Spinal cord (tissue), 10 donors: Measurements from ENCODE around the gene SLC4A8. TPM values are rescaled to one million over a fixed set of nuclear protein-coding genes. Genes with fewer than 3 reads are reported as not detected.

ENCODE experiments used
- DNase-seq, 6 donors: peaks; one replicate each; pipeline versions ENCODE4 v3.0.0 to v3.0.0-alpha.2; 2013 to 2015; ENCODE audit warnings: low spot score in 6 of 6, low read depth in 4 of 6
- H3K27ac ChIP-seq: one replicate; pipeline ENCODE4 v1.5.1; 2013; ENCODE audit warnings: low read depth, low read length, control low read depth
- H3K27me3 ChIP-seq: one replicate; pipeline ENCODE4 v1.6.1; 2013; ENCODE audit warnings: low read length; ENCODE audit not compliant: control insufficient read depth, insufficient read depth
- H3K36me3 ChIP-seq: one replicate; pipeline ENCODE4 v1.6.1; 2013; ENCODE audit warnings: low read length; ENCODE audit not compliant: control insufficient read depth, insufficient read depth
- H3K4me1 ChIP-seq: one replicate; pipeline ENCODE4 v1.6.1; 2013; ENCODE audit warnings: low read length; ENCODE audit not compliant: control insufficient read depth, insufficient read depth
- H3K4me3 ChIP-seq: one replicate; pipeline ENCODE4 v1.5.1; 2013; ENCODE audit warnings: low read depth, low read length, control low read depth
- H3K9me3 ChIP-seq: one replicate; pipeline ENCODE4 v1.6.1; 2013; ENCODE audit warnings: low read length; ENCODE audit not compliant: control insufficient read depth, insufficient read depth
- WGBS: methylation state at CpG from one replicate; pipeline ENCODE4 v1.1.5; 2013; ENCODE audit warnings: missing lambda C conversion rate; ENCODE audit not compliant: insufficient coverage; 5-methylcytosine and 5-hydroxymethylcytosine counted together
- polyA plus RNA-seq, 2 donors: library from polyadenylated mRNA; unstranded; fragments of 120-200 nt; gene quantifications; one replicate each; pipeline ENCODE4 v1.2.1, GENCODE V29; 2013; ENCODE audit not compliant: insufficient read length in 2 of 2
- total RNA-seq, 2 donors: library from RNA; depleted of rRNA in 1 of 2; stranded (reverse); fragments of 120-200 nt in 1 of 2; fragments of >200 nt in 1 of 2; gene quantifications; one replicate each; pipeline versions ENCODE4 v1.2.3 to v1.2.4, GENCODE V29; 2013 to 2014
- donor health status: healthy.

Gene SLC4A8
- total and polyA plus RNA-seq, 4 donors, result 10.9 to 30.0 (median 20.9) TPM

DNA sequence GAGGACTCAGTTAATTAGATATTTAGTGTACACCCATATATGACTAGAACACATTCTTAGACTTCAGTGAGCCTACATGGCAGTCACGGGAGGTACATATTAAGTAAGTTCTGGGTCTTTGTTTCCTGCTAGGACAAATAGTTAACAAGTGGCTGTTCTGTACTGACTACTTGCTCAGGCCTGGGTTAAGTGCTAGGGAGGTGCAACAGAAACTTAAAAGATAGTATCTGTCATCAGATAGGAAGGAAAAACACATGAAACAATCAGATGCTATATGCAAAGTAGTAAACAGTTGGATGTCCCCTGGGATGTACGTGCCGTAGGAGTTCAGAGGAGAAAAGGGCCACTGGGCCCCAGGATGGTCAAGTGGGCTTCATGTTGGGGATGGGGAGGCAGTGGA, 59.5 kb downstream of the SLC4A8 start:
- 83% methylated on average over 2 of the region's 3 CpGs for WGBS

DNA sequence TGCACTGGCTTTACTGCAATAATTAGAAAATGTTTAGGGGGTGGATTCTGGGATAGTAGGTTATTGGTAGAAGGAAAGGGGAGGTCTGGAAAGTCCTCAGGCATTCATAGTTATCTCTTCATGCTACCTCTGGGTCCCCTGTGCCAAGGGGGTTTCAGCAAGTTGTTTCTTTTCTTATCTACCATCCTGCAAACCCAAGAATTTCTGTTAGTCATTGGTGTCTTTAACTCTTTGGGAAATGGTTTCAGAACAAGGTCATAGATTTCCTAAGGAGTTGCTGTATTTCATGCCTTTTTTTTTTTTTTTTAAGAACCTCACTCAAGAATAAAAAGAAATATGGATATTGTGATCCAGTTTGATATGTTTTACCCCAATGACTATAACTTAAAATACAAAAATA, 63.6 kb downstream of the SLC4A8 start:
- Histone ChIP-seq H3K4me1 (no peaks in the 10 kb centered on the region), H3K27me3 (no peaks in the 10 kb centered on the region), H3K9me3 (no peaks in the 10 kb centered on the region), H3K4me3 (no peak overlapping the region), H3K36me3 (peaks cover 2% of the 10 kb centered on the region), H3K27ac (no peak overlapping the region)
- no peak for DNase-seq

More for the DNA sequence above, 59.5 kb downstream of the SLC4A8 start:
- no peak for DNase-seq
- H3K4me1 ChIP-seq, result no peaks in the 10 kb centered on the region
- no peak overlapping the region for H3K4me3 ChIP-seq
- no peaks in the 10 kb centered on the region for H3K36me3 ChIP-seq
- no peaks in the 10 kb centered on the region for H3K27me3 ChIP-seq
- no peak overlapping the region for H3K27ac ChIP-seq
- H3K9me3 ChIP-seq, result no peaks in the 10 kb centered on the region

DNA sequence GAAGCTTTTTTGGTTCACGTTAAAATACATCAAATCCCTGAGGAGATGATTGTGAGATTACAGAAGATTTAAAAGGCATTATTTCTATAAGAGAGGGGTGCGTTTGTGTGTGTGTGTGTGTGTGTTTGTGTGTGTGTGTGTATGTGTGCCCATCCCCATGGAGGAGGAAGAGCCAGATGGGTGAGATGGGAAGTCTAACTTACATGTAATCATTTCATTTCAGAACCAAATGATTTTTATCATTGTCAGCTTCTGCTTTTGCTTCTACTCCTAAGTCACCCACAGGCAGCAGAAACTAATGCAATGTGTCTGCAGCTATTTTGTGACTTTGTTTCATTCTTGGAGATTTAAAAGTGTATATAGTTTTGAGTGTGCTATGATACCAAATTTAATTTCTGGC, 68.7 kb downstream of the SLC4A8 start:
- WGBS, result 100% methylated on average over 1 of the region's 2 CpGs
- Histone ChIP-seq H3K27me3 (no peaks in the 10 kb centered on the region), H3K9me3 (no peaks in the 10 kb centered on the region), H3K36me3 (peaks cover 12% of the 10 kb centered on the region), H3K4me3 (no peak overlapping the region), H3K4me1 (no peaks in the 10 kb centered on the region), H3K27ac (no peak overlapping the region)
- no peak for DNase-seq

DNA sequence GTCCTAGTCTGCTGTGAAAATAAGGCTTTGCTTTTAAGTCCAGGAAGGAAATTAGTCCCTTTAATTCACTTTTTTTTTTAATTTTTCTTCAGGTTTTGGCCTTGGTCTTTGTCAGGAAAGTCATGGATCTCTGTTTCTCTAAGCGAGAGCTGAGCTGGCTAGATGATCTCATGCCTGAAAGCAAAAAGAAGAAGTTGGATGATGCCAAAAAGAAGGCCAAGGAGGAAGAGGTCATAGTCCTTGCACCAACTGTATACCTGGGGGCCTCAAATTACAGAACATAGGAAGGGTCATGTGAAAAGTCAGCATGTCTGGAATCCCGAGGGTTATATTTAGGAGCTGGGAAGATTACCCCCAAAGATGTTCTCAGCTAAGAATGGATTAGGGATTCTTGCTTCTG, 72.3 kb downstream of the SLC4A8 start:
- Histone ChIP-seq H3K36me3 (peaks cover 17% of the 10 kb centered on the region), H3K4me3 (no peak overlapping the region), H3K9me3 (no peaks in the 10 kb centered on the region), H3K27ac (no peak overlapping the region), H3K27me3 (no peaks in the 10 kb centered on the region), H3K4me1 (no peaks in the 10 kb centered on the region)
- WGBS, result 88% methylated on average over 1 of the region's 2 CpGs
- no peak for DNase-seq

DNA sequence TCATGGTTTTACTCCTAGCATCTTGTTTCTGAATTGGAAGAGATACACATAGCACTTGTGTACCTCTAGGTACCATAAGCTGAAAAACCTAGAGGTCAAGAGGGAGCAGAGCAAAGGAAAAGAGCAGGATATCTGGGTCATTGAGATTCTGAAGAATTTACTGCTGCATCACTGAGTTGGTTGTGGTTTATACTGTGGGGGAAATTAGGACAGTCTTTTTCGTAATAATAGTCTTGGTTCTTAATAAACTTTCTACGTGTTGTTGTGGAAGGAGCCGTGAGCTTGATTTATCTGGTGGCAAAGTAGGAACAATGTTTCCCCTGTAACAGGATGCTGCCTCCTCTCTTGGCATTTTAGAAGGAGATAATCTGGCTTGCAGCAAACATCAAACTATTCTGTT, 80.2 kb downstream of the SLC4A8 start:
- Histone ChIP-seq H3K27me3 (no peaks in the 10 kb centered on the region), H3K9me3 (no peaks in the 10 kb centered on the region), H3K27ac (no peak overlapping the region), H3K4me3 (no peak overlapping the region), H3K36me3 (peaks cover 13% of the 10 kb centered on the region), H3K4me1 (no peaks in the 10 kb centered on the region)
- 61% methylated on average over 3 of the region's 3 CpGs for WGBS
- DNase-seq, result no peak

DNA sequence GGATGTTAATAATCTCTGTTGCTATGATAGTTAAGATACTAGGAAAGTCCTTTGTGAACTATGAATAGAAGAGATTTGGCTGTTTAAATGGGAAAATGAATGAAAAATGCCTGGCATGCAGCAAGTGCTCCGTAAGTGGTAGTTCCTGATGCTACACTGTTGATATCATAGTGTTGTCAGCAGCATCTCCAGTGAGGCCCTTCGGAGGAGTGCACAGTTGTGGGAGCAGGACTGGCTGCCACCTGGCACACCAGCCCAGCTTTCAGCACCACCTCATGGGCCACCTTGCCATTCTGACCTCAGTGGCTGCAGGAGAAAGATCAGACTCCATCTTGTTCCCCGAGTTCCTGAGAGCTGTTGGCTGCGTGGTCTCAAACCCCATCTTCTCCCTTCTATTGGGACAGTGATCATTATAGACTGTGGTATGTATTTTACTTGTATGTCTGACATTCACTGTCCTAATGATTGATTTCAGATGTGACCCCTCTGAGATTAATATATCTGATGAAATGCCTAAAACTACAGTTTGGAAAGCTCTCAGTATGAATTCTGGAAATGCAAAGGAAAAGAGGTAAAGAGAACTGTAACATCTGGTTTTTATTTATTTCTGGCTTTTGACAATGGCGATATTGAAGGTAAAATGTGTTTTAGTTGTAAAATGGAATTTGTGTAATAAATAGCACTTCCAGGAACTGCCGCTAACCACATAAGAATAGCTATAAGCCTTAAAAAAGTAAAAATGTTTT, 80.9 kb downstream of the SLC4A8 start:
- Histone ChIP-seq H3K9me3 (no peaks in the 10 kb centered on the region), H3K27me3 (no peaks in the 10 kb centered on the region), H3K27ac (no peak overlapping the region), H3K36me3 (peaks cover 15% of the 10 kb centered on the region), H3K4me1 (no peaks in the 10 kb centered on the region), H3K4me3 (no peak overlapping the region)
- whole genome bisulfite sequencing, result 90% methylated on average over 2 of the region's 6 CpGs
- no peak for DNase-seq

DNA sequence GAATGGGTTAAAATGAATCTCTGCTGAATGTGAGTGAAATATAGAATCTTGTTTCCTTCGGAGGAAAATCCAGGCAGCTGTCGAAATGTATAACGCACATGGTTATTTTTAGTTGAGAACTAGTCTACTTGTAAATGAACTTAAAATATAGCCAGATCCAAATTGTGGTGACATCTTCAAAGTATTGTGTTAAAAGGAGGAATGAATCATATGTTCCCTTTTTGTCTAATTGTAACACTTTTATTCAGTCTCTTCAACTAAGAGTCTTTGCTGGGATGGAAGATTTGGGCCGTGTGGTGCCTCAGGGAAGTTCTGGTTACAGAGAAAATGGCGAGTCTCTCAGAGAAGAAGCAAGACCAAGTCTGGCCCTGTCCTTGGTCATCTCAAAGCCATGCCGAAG, 82.5 kb downstream of the SLC4A8 start:
- no peaks in the 10 kb centered on the region for H3K27me3 ChIP-seq
- DNase-seq, result peak in 1 of 6 donors; percentile 63
- H3K27ac ChIP-seq, result no peak overlapping the region
- H3K36me3 ChIP-seq, result peaks cover 20% of the 10 kb centered on the region
- no peak overlapping the region for H3K4me3 ChIP-seq
- H3K4me1 ChIP-seq, result no peaks in the 10 kb centered on the region
- H3K9me3 ChIP-seq, result no peaks in the 10 kb centered on the region
- whole genome bisulfite sequencing, result 95% methylated on average over 3 of the region's 6 CpGs

DNA sequence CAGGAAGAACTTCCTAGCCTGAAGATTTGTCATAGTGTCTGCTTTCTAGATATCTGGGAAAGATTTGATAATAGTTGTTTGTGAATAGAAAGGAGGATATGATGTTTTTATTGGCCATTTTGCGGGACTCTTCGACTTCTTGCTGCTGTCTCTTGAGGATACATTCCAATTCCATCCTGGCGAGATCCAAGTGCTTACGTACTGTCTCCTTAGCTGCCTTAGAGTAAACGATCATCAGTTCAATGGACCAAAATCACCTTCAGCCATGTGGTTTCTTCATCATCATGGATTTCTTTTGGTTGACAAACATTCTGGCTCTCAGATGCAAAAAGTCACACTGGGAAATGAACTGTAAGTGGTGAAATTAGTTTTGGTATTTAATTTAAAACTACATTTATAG, 83.7 kb downstream of the SLC4A8 start:
- Histone ChIP-seq H3K27ac (no peak overlapping the region), H3K4me1 (no peaks in the 10 kb centered on the region)

DNA sequence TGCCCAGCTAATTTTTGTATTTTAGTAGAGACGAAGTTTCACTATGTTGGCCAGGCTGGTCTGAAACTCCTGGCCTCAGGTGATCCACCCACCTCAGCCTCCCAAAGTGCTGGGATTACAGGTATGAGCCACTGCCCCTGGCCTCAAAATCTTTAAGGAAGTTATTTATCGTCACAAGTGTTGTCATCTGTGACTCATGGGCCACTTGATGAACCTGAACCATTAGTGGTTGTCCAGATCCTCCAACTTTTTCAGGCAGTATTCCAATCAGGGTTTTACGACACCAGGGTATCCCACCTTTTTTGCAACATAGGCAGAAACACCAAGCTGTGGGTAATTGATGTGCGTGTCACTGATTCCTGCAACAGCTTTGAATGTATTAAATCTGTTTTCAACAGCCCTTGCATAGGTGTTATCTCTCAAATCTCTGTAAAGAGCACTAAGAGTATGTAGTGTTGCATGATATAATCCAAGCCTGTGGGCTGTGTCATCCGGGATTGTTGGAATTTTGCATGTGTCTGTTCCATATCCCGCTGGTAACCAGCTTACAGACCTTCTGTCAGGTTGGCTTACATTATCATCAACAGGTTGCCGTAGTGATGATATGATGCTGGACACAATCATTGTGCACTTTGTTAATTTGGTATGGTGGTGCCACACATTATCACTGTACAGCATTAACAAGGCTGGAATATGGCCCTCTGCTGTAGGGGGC, 87.1 kb downstream of the SLC4A8 start:
- H3K4me1 ChIP-seq, result no peaks in the 10 kb centered on the region
- no peak for DNase-seq
- H3K27ac ChIP-seq, result no peak overlapping the region
- no peaks in the 10 kb centered on the region for H3K9me3 ChIP-seq
- no peaks in the 10 kb centered on the region for H3K27me3 ChIP-seq
- H3K4me3 ChIP-seq, result no peak overlapping the region
- peaks cover 21% of the 10 kb centered on the region for H3K36me3 ChIP-seq
- WGBS, result 97% methylated on average over 3 of the region's 7 CpGs

More for the DNA sequence above, 83.7 kb downstream of the SLC4A8 start:
- Histone ChIP-seq H3K27me3 (no peaks in the 10 kb centered on the region), H3K9me3 (no peaks in the 10 kb centered on the region), H3K36me3 (peaks cover 23% of the 10 kb centered on the region), H3K4me3 (no peak overlapping the region)
- WGBS, result 69% methylated on average over 5 of the region's 5 CpGs
- no peak for DNase-seq

DNA sequence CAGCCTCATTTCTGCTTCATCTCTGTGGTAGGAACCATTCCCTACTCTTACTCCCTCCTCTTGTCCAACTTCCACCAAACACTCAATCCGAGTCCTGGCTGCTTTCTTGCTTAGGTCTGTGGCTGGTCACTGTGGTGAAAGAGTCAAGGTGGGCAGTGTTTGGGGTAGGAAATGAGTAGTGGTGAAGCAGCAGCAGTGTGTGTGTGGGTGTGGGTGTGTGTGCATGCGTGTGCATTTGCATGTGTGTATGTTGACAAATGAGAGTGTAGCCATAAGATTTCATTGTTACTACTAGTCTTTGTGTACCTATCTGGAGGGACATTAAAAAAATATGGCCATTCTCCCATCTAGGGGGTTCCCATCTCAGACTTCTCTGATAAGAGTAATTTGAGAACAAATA, 87.8 kb downstream of the SLC4A8 start:
- WGBS, result 100% methylated on average over 1 of the region's 2 CpGs
- Histone ChIP-seq H3K36me3 (peaks cover 23% of the 10 kb centered on the region), H3K27me3 (no peaks in the 10 kb centered on the region), H3K9me3 (no peaks in the 10 kb centered on the region), H3K4me3 (no peak overlapping the region), H3K4me1 (no peaks in the 10 kb centered on the region), H3K27ac (no peak overlapping the region)
- DNase-seq, result no peak
